HEK293T (cell line): Measurements from ENCODE around the gene ZBTB38.

Source experiments
- HDGF ChIP-seq: fragments of 450-650 bp; IDR thresholded peaks from 2 replicates; pipeline ENCODE4 v1.6.1; 2017; ENCODE audit warnings: antibody characterized with exemption, borderline replicate concordance
- LEF1 ChIP-seq: fragments of 450-650 bp; IDR thresholded peaks from 2 replicates; pipeline ENCODE4 v1.6.1; 2017; ENCODE audit warnings: mild to moderate bottlenecking, borderline replicate concordance
- SP1 ChIP-seq: fragments of 450-650 bp; IDR thresholded peaks from 2 replicates; pipeline ENCODE4 v1.6.1; 2017
- TARDBP ChIP-seq: fragments of 450-650 bp; IDR thresholded peaks from 2 replicates; pipeline ENCODE4 v1.6.1; 2016

DNA sequence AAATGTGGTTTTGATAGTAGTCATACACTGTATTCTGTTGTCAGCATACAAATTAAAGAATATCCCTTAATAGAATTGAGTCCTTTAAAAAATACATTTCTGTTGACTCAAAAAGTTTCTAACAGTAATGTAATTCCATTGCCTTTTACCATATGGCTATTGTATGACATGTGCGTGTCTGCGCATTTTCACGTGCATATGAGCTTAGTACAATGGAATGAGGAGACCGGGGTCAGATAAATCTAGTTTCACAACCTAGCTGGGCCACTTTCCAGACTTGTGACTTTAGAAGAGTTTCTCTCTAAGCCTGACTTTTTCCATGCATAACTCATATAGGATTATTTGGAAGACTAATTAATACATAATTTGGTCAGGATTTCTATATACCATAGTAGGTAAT is 38.7 kb downstream of the ZBTB38 start:
- TF ChIP-seq HDGF (no peak), SP1 (no peak), LEF1 (no peak), TARDBP (no peak)
